ENCODE data around the gene DUSP2. TPM values are rescaled to one million over a fixed set of nuclear protein-coding genes. Genes with fewer than 3 reads are reported as not detected.
A peak's percentile ranks its signal among the peaks of the same experiment; 100 is the strongest.

DUSP2 gene
- total and polyA plus RNA-seq, 2 donors (not counting 1 experiment from before 2014, with no cell fraction given): 0.17 to 0.33 TPM

DNA sequence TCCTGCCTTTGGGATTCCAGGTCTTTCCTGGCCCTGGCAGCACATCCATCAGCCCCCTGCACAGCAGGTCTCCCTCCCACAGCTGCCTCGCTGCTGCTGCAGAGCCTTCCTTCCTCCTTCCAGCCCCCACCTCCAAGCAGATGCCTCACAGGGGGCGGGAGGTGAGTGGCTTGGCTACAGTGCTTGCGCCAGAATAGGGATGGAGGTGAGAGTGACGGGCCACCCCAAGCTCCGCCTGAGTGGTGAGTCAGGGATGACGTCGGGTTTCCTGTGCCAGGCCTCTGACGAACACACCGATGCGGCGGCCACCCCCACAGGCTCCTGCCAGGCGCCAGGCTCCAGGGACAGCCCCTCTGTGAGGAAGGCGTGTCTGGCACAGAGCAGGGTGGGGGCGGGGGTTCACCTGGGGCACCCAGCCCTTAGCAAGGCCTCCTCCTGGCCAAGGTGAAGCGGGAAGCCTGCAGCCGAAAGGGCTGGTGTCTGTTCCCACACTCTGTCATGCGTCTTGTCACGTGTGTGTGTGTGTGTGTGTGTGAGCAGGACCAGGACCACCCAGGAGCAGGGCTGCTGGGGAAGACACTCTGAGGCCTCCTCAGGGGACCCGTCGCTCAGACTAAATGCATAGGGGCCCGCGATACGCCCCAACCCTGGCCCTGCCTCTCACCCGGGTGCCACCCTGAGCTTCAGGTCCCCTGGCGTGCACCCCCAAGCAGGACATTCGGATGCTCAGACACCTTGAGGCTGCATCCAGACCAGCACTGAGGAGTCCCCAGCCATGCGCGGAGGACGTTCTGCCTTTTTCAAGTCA, 3.4 kb upstream of the DUSP2 start:
- no peaks in the 10 kb centered on the region for H3K9me3 ChIP-seq (ENCODE audit: control insufficient read depth, insufficient read depth, low read depth, low read length)
- H4K20me1 ChIP-seq (ENCODE audit: control insufficient read depth, extremely low read depth, insufficient read depth, low read length): no peaks in the 10 kb centered on the region
- DNase-seq (ENCODE audit: low read depth in 2 of 2): peak; percentile 90 to 94
- H3K79me2 ChIP-seq (ENCODE audit: control insufficient read depth, insufficient read depth, low read length): no peaks in the 10 kb centered on the region
- peaks cover 4% of the 10 kb centered on the region for H3K4me1 ChIP-seq (ENCODE audit: control insufficient read depth, extremely low read depth, insufficient read depth, low read length)
- H3K27me3 ChIP-seq (ENCODE audit: control insufficient read depth, insufficient read depth, low read length): no peaks in the 10 kb centered on the region
- no peak overlapping the region for H3K9ac ChIP-seq (ENCODE audit: insufficient read depth, low read length)
- H2AFZ ChIP-seq (ENCODE audit: low read length): peak overlapping the region; percentile 60
- no peaks in the 10 kb centered on the region for H3K36me3 ChIP-seq (ENCODE audit: control insufficient read depth, insufficient read depth, low read length)
- no peak overlapping the region for H3K4me2 ChIP-seq (ENCODE audit: extremely low read depth, insufficient read depth, low read length)
- peak overlapping the region; percentile 16 for H3K27ac ChIP-seq (ENCODE audit: insufficient read depth, low read length)
- H3K4me3 ChIP-seq (replicated peaks in 1 of 4; ENCODE audit: control extremely low read depth in 1 of 4, insufficient read depth in 1 of 4, low read depth in 3 of 4, low read length in 4 of 4): no peak overlapping the region
- TF ChIP-seq, protein P1, sequence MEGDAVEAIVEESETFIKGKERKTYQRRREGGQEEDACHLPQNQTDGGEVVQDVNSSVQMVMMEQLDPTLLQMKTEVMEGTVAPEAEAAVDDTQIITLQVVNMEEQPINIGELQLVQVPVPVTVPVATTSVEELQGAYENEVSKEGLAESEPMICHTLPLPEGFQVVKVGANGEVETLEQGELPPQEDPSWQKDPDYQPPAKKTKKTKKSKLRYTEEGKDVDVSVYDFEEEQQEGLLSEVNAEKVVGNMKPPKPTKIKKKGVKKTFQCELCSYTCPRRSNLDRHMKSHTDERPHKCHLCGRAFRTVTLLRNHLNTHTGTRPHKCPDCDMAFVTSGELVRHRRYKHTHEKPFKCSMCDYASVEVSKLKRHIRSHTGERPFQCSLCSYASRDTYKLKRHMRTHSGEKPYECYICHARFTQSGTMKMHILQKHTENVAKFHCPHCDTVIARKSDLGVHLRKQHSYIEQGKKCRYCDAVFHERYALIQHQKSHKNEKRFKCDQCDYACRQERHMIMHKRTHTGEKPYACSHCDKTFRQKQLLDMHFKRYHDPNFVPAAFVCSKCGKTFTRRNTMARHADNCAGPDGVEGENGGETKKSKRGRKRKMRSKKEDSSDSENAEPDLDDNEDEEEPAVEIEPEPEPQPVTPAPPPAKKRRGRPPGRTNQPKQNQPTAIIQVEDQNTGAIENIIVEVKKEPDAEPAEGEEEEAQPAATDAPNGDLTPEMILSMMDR (conservative IDR thresholded peaks at IDR 0.05 in 1 of 2, IDR thresholded peaks at IDR 0.05 in 1 of 2; ENCODE audit: low read depth in 1 of 2, low read length in 2 of 2): no peak
- no peak for TF ChIP-seq EZH2 (IDR thresholded peaks at IDR 0.05; ENCODE audit: low read length, missing control alignments)

DNA sequence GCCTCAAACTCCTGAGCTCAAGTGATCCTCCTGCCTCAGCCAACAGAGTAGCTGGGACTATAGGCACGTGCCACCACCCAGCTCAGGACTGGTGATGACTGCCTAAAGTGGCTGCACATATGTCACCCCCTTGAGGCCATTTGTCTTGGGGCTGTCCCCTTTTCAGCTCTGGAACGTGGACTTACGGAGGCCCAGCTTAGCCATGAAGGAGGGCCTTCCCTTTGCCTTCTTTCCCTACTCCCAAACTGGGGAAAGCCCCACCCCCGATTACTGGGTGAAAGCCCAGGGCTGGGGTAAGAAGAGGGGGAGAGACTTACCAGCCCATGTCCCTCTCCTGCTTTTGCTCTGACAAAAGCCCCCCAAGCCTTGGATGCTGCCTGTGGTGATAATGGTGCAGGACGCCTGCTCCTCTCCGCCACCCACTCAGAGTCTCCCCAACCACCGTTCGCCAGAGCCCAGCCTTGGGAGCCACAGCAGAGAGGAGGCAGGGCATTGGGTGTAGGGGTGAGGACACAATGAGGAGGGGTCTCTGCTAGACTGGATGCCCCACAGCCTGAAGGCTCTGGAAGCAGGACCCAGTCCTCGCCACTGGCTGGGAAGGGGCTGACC, 2.5 kb upstream of the DUSP2 start:
- Histone ChIP-seq H3K27ac (ENCODE audit: insufficient read depth, low read length) (no peak overlapping the region), H3K4me2 (ENCODE audit: extremely low read depth, insufficient read depth, low read length) (no peak overlapping the region), H4K20me1 (ENCODE audit: control insufficient read depth, extremely low read depth, insufficient read depth, low read length) (no peaks in the 10 kb centered on the region), H3K4me3 (replicated peaks in 1 of 4; ENCODE audit: control extremely low read depth in 1 of 4, insufficient read depth in 1 of 4, low read depth in 3 of 4, low read length in 4 of 4) (no peak overlapping the region), H3K27me3 (ENCODE audit: control insufficient read depth, insufficient read depth, low read length) (no peaks in the 10 kb centered on the region), H2AFZ (ENCODE audit: low read length) (no peak overlapping the region), H3K9ac (ENCODE audit: insufficient read depth, low read length) (no peak overlapping the region), H3K36me3 (ENCODE audit: control insufficient read depth, insufficient read depth, low read length) (no peaks in the 10 kb centered on the region), H3K4me1 (ENCODE audit: control insufficient read depth, extremely low read depth, insufficient read depth, low read length) (peaks cover 4% of the 10 kb centered on the region), H3K9me3 (ENCODE audit: control insufficient read depth, insufficient read depth, low read depth, low read length) (no peaks in the 10 kb centered on the region), H3K79me2 (ENCODE audit: control insufficient read depth, insufficient read depth, low read length) (no peaks in the 10 kb centered on the region)
- no peak for TF ChIP-seq EZH2 (IDR thresholded peaks at IDR 0.05; ENCODE audit: low read length, missing control alignments)
- TF ChIP-seq, protein P1 (conservative IDR thresholded peaks at IDR 0.05 in 1 of 2, IDR thresholded peaks at IDR 0.05 in 1 of 2; ENCODE audit: low read depth in 1 of 2, low read length in 2 of 2): no peak
- DNase-seq (ENCODE audit: low read depth in 2 of 2): no peak

DNA sequence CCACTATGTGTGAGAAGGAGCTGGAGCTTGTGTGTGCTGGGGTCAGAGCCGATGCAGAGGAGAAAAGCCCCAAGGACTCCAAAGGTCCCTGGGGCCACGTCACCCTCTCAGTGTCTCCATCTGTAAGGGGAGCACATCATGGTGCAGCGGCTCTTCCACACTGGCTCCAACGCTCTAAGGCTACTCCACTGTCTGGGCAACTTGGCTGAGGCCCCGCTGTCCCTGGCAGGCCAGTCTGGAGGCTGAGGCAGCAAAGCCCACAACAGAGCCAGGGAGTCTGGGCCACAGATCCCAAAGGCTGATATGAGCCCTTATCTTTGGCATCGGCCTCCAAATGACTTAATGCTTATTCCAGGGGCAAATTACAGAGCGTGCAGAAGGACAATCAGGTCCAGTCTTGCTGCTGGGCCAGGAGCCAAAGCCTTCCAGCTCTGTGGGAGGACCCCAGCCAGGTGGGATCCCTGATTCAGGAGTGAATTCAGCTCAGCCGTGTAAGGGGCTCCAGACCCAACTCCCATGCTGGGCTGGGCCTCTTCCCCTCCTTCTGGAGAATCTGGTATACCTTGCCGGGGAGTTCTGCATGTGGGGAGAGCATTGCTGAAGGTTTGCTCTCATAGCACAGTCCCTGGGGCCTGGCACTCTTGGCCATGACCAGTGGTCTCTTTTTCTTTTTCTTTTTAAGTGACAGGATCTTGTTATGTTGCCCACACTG, 1.8 kb upstream of the DUSP2 start:
- Histone ChIP-seq H2AFZ (ENCODE audit: low read length) (no peak overlapping the region), H3K27me3 (ENCODE audit: control insufficient read depth, insufficient read depth, low read length) (no peaks in the 10 kb centered on the region), H3K4me3 (replicated peaks in 1 of 4; ENCODE audit: control extremely low read depth in 1 of 4, insufficient read depth in 1 of 4, low read depth in 3 of 4, low read length in 4 of 4) (no peak overlapping the region), H3K9me3 (ENCODE audit: control insufficient read depth, insufficient read depth, low read depth, low read length) (no peaks in the 10 kb centered on the region), H3K79me2 (ENCODE audit: control insufficient read depth, insufficient read depth, low read length) (no peaks in the 10 kb centered on the region), H4K20me1 (ENCODE audit: control insufficient read depth, extremely low read depth, insufficient read depth, low read length) (no peaks in the 10 kb centered on the region), H3K9ac (ENCODE audit: insufficient read depth, low read length) (no peak overlapping the region), H3K4me2 (ENCODE audit: extremely low read depth, insufficient read depth, low read length) (no peak overlapping the region), H3K4me1 (ENCODE audit: control insufficient read depth, extremely low read depth, insufficient read depth, low read length) (peaks cover 4% of the 10 kb centered on the region), H3K27ac (ENCODE audit: insufficient read depth, low read length) (no peak overlapping the region), H3K36me3 (ENCODE audit: control insufficient read depth, insufficient read depth, low read length) (no peaks in the 10 kb centered on the region)
- TF ChIP-seq EZH2 (IDR thresholded peaks at IDR 0.05; ENCODE audit: low read length, missing control alignments): no peak
- TF ChIP-seq, protein P1 (conservative IDR thresholded peaks at IDR 0.05 in 1 of 2, IDR thresholded peaks at IDR 0.05 in 1 of 2; ENCODE audit: low read depth in 1 of 2, low read length in 2 of 2): no peak
- peak in 1 of 2 donors; percentile 77 for DNase-seq (ENCODE audit: low read depth in 2 of 2)

Data from fibroblast of lung (primary cell).